K562 (cell line): Measurements from ENCODE around the gene MPZL1. TPM values are rescaled to one million over a fixed set of nuclear protein-coding genes. Genes with fewer than 3 reads are reported as not detected.

Experiments used
- ATAC-seq: fragments of 200-7000 bp; cut with Tn5 transposase; 3 replicates; pipeline ENCODE4 v1.9.1; 2020; ENCODE audit warnings: moderate library complexity
- BruUV-seq: library from RNA; stranded (reverse); fragments of 400-500 nt; replicated peaks from 2 replicates; lab custom pipeline; 2021; lab: Mats Ljungman, UMichigan
- CTCF ChIA-PET: fragments of 300-600 bp; formaldehyde crosslinking; extraction: SDS; loops from one replicate; lab custom pipeline; 2021; ENCODE audit warnings: low intra/inter-chr PET ratio; lab: Yijun Ruan, JAX
- POLR2A ChIA-PET: fragments of 300-600, 350-650 bp; sonication (Branson Sonifier 250); formaldehyde crosslinking; extraction: SDS; loops from one replicate; lab custom pipeline; 2021; ENCODE audit warnings: antibody characterized with exemption, inconsistent platforms; lab: Yijun Ruan, JAX
- DNase-seq, 4 experiments: peaks; one replicate each; pipeline versions ENCODE4 v3.0.0 to v3.0.0-alpha.2; 2011 to 2018; ENCODE audit warnings: low spot score in 3 of 4, mixed read lengths in 3 of 4; ENCODE audit errors: extremely low read depth in 1 of 4
- FAIRE-seq: peaks from 2 replicates; lab custom pipeline; 2011; peaks lifted over from hg19 to GRCh38; lab: Jason Lieb, UNC
- H2AFZ ChIP-seq: 2 replicates; pipeline ENCODE4 v1.6.0; 2011; ENCODE audit warnings: low read depth, low read length, control low read depth, inconsistent platforms
- H3K27ac ChIP-seq: fragments of 200-600 bp; 3 replicates; pipeline ENCODE4 v1.8.0; 2011; ENCODE audit warnings: low read depth, mild to moderate bottlenecking, control low read depth, inconsistent platforms, low read length, moderate library complexity, mixed read lengths; ENCODE audit errors: extremely low read depth
- H3K27me3 ChIP-seq, 2 experiments: fragments of 300-600 bp in 1 of 2; 2 replicates in 1 of 2; 3 replicates in 1 of 2; pipeline versions ENCODE4 v1.6.0 to v1.8.0; 2011; ENCODE audit warnings: inconsistent platforms in 2 of 2, low read length in 2 of 2, mild to moderate bottlenecking in 1 of 2, mixed read lengths in 1 of 2, moderate library complexity in 1 of 2; ENCODE audit not compliant: control insufficient read depth in 2 of 2, insufficient read depth in 2 of 2
- H3K36me3 ChIP-seq: fragments of 300-600 bp; 3 replicates; pipeline ENCODE4 v1.8.0; 2011; ENCODE audit warnings: mild to moderate bottlenecking, low read length, inconsistent platforms; ENCODE audit not compliant: control insufficient read depth, insufficient read depth
- H3K4me1 ChIP-seq, 2 experiments: fragments of 200-600 bp in 1 of 2; replicated peaks in 1 of 2; 2 replicates in 1 of 2; 3 replicates in 1 of 2; pipeline versions ENCODE4 v1.5.1 to v1.8.0; 2011; ENCODE audit warnings: inconsistent platforms in 2 of 2, low read length in 2 of 2, mild to moderate bottlenecking in 1 of 2, mixed read lengths in 1 of 2, moderate library complexity in 1 of 2; ENCODE audit not compliant: control insufficient read depth in 2 of 2, insufficient read depth in 2 of 2
- H3K4me2 ChIP-seq: 2 replicates; pipeline ENCODE4 v1.6.1; 2011; ENCODE audit warnings: low read length, control low read depth, inconsistent platforms, mixed read lengths; ENCODE audit not compliant: insufficient read depth
- H3K4me3 ChIP-seq: fragments of 200-600 bp; sonication (generic), shearing (Covaris generic); 2 replicates; pipeline ENCODE4 v1.5.1; 2016; ENCODE audit warnings: control low read depth, inconsistent platforms
- H3K79me2 ChIP-seq: fragments of 200-600 bp; 3 replicates; pipeline ENCODE4 v1.8.0; 2011; ENCODE audit warnings: low read length, inconsistent platforms; ENCODE audit not compliant: control insufficient read depth, insufficient read depth
- H3K9ac ChIP-seq, 2 experiments: 2 replicates each; pipeline versions ENCODE4 v1.6.0 to v1.6.1; 2011; ENCODE audit warnings: low read depth in 2 of 2, low read length in 2 of 2, control low read depth in 1 of 2, inconsistent platforms in 1 of 2, mild to moderate bottlenecking in 1 of 2, mixed read lengths in 1 of 2; ENCODE audit not compliant: insufficient read depth in 1 of 2
- H3K9me1 ChIP-seq: one replicate; pipeline ENCODE4 v1.6.0; 2011; ENCODE audit warnings: inconsistent platforms, mild to moderate bottlenecking, low read length, moderate library complexity; ENCODE audit not compliant: control insufficient read depth, insufficient read depth
- H3K9me3 ChIP-seq: replicated peaks from 2 replicates; pipeline ENCODE4 v1.5.1; 2011; ENCODE audit warnings: low read depth, low read length, inconsistent platforms; ENCODE audit not compliant: control insufficient read depth, insufficient read depth
- H4K20me1 ChIP-seq: replicated peaks from 2 replicates; pipeline ENCODE4 v1.6.1; 2011; ENCODE audit warnings: low read length, inconsistent platforms, mixed read lengths; ENCODE audit not compliant: control insufficient read depth, insufficient read depth
- DPF2 ChIP-seq: fragments of 450-650 bp; IDR thresholded peaks from 2 replicates; pipeline ENCODE4 v1.6.1; 2016
- ELF2 ChIP-seq: fragments of 250-450 bp; sonication (Bioruptor Pico); IDR thresholded peaks from 2 replicates; pipeline ENCODE4 v1.5.0; 2021; ENCODE audit warnings: mild to moderate bottlenecking
- GATAD2B ChIP-seq: fragments of 450-650 bp; IDR thresholded peaks from 2 replicates; pipeline ENCODE4 v1.6.1; 2017; ENCODE audit warnings: mild to moderate bottlenecking, borderline replicate concordance
- ILK ChIP-seq: fragments of 450-650 bp; IDR thresholded peaks from 2 replicates; pipeline ENCODE4 v1.6.1; 2016; ENCODE audit warnings: missing genetic modification characterization, low read depth, mild to moderate bottlenecking, missing compliant biosample characterization, moderate library complexity, borderline replicate concordance
- REST ChIP-seq, 2 experiments: fragments of 450-650 bp; formaldehyde crosslinking in 1 of 2; IDR thresholded peaks; 2 replicates each; pipeline versions ENCODE4 v1.4.0 to v1.6.1; 2014 to 2020; ENCODE audit warnings: mild to moderate bottlenecking in 2 of 2, borderline replicate concordance in 1 of 2, low read depth in 1 of 2
- RFX7 ChIP-seq: fragments of 250-450 bp; sonication (Bioruptor Pico); IDR thresholded peaks from 2 replicates; pipeline ENCODE4 v1.5.1; 2021; ENCODE audit warnings: mild to moderate bottlenecking
- RUNX1 ChIP-seq: sonication (generic); IDR thresholded peaks from 2 replicates; pipeline ENCODE4 v1.6.1; 2016; ENCODE audit warnings: antibody characterized with exemption, low read depth
- SMAD2 ChIP-seq: fragments of 150-350 bp; IDR thresholded peaks from 2 replicates; pipeline ENCODE4 v1.6.1; 2014; ENCODE audit warnings: low read depth, mild to moderate bottlenecking, low read length
- SMAD4 ChIP-seq: fragments of 250-450 bp; sonication (Bioruptor Pico); conservative IDR thresholded peaks from 2 replicates; pipeline ENCODE4 v1.8.0; 2021; ENCODE audit warnings: inconsistent platforms, mild to moderate bottlenecking, moderate library complexity
- TEAD1 ChIP-seq, 2 experiments: fragments of 450-650 bp in 1 of 2; sonication (generic) in 1 of 2; formaldehyde crosslinking; IDR thresholded peaks; 2 replicates each; pipeline versions ENCODE4 v1.4.0 to v1.8.0; 2020 to 2022; ENCODE audit warnings: mild to moderate bottlenecking in 2 of 2, missing genetic modification reagents in 1 of 2
- ZFP36 ChIP-seq: fragments of 150-350 bp; IDR thresholded peaks from 2 replicates; pipeline ENCODE4 v1.6.1; 2018; ENCODE audit warnings: low read length, low read depth; ENCODE audit not compliant: partially characterized antibody
- ZNF174 ChIP-seq: fragments of 250-450 bp; sonication (Bioruptor Pico); IDR thresholded peaks from 2 replicates; pipeline ENCODE4 v1.4.0; 2020; ENCODE audit warnings: mild to moderate bottlenecking
- ZNF408 ChIP-seq: fragments of 250-450 bp; sonication (Bioruptor Pico); IDR thresholded peaks from 2 replicates; pipeline ENCODE4 v1.4.0; 2020; ENCODE audit warnings: low read depth, mild to moderate bottlenecking, moderate library complexity
- WGBS: fragments of 100-300 bp; shearing (Covaris generic); methylation state at CpG from one replicate; pipeline ENCODE4 v1.1.6; 2016; ENCODE audit warnings: low coverage, mixed read lengths; ENCODE audit not compliant: insufficient coverage; ENCODE audit errors: missing lambda C conversion rate; 5-methylcytosine and 5-hydroxymethylcytosine counted together
- in situ Hi-C: fragments of 300-500 bp; cut with MboI; formaldehyde crosslinking; loops from 4 replicates; pipeline ENCODE4 v1.15.0; 2018; ENCODE audit warnings: inconsistent platforms, mixed read lengths
- intact Hi-C: fragments of 100-400 bp; cut with micrococcal nuclease; formaldehyde crosslinking; loops from 2 replicates; pipeline ENCODE4 v1.14.2; 2022
- polyA plus RNA-seq, 8 experiments: library from polyadenylated mRNA; depleted of rRNA in 4 of 8; stranded (reverse) in 5 of 8; unstranded in 3 of 8; fragments of >200 nt; fragmentation: Nextera tagmentation in 2 of 8; fragmentation: Illumina TruSeq in 1 of 8; extraction: Ambion mirVana in 2 of 8; extraction: Trizol in 1 of 8; gene quantifications; 2 replicates each; pipeline versions ENCODE4 v1.2.1 to v1.2.3, GENCODE V29; 2011 to 2014; ENCODE audit warnings: inconsistent platforms in 1 of 8, missing spikeins in 1 of 8
- total RNA-seq, 7 experiments: library from RNA; depleted of rRNA in 6 of 7; stranded (reverse); fragments of >200 nt in 6 of 7; fragmentation: Illumina TruSeq in 2 of 7; extraction: Trizol in 2 of 7; gene quantifications; 2 replicates each; pipeline versions ENCODE4 v1.2.1 to v1.2.3, GENCODE V29; 2011 to 2021; ENCODE audit warnings: low replicate concordance in 1 of 7
- TF ChIP-seq, protein P1 (sequence below): sonication (generic); formaldehyde crosslinking; IDR thresholded peaks from 2 replicates; pipeline ENCODE4 v1.8.1; 2023; ENCODE audit warnings: mild to moderate bottlenecking, missing genetic modification reagents

MPZL1 gene
- total and polyA plus RNA-seq, 9 of the 15 experiments (the other 6 are each of a cell fraction or from before 2014, with no cell fraction given) = 14.5 to 153 (median 66.5) TPM

GRCh38 chr1:167821356-167821685 lies 99.5 kb downstream of the MPZL1 start:
- BruUV-seq = no TSS peak
- POLR2A ChIA-PET = interaction anchor here (0.6 to 1.6 kb wide), 2 partner anchors 8 to 125 kb away, joined by 3 to 10 read pairs; no protein-coding TSS in a partner anchor
- no peaks in the 10 kb centered on the region for H3K36me3 ChIP-seq
- no peaks in the 10 kb centered on the region for H3K9me1 ChIP-seq
- ATAC-seq (peak; percentile 21), FAIRE-seq (peak; percentile 35), DNase-seq (peak in 1 of 4 experiments; percentile 57)
- intact Hi-C loops = loop anchor here (2.0 to 5.0 kb wide), 3 partner anchors 39 to 116 kb away; partner anchors contain the start of genes DCAF6 and MPC2
- no peaks in the 10 kb centered on the region for H4K20me1 ChIP-seq
- H3K27me3 ChIP-seq = no peaks in the 10 kb centered on the region
- H3K4me1 ChIP-seq = peaks cover 30 to 53% of the 10 kb centered on the region in 2 experiments
- H3K79me2 ChIP-seq = no peaks in the 10 kb centered on the region; the same call in 2 of the 3 replicates
- H3K4me2 ChIP-seq = peak overlapping the region; percentile 82
- no peaks in the 10 kb centered on the region for H3K9me3 ChIP-seq
- H3K27ac ChIP-seq = peak overlapping the region; percentile 71
- WGBS = 49% methylated on average over 6 of the region's 6 CpGs
- H3K4me3 ChIP-seq = 0 out of 2 replicates have a peak overlapping the region, but pooled peaks have one; percentile 1
- CTCF ChIA-PET = no interaction called here
- in situ Hi-C loops = no loop called here
- H2AFZ ChIP-seq = peak overlapping the region; percentile 87
- peak overlapping the region in 1 of 2 experiments; percentile 68; a peak in 3 of 4 replicates for H3K9ac ChIP-seq
- TF ChIP-seq GATAD2B (no peak; the same call in 1 of the 2 replicates), ELF2 (no peak; the same call in 1 of the 2 replicates), DPF2 (peak; percentile 77), REST (IDR thresholded peaks at IDR 0.05; ENCODE audit: borderline replicate concordance) (no peak), REST (CRISPR knock-in tag; IDR thresholded peaks at IDR 0.05; ENCODE audit: low read depth) (no peak), SMAD4 (CRISPR knock-in tag) (peak; percentile 19; the same call in 1 of the 2 replicates), ILK (no peak), ZNF408 (CRISPR knock-in tag) (no peak), ZFP36 (no peak), ZNF174 (CRISPR knock-in tag) (no peak), TEAD1 (CRISPR knock-in tag; IDR thresholded peaks at IDR 0.05) (no peak), RUNX1 (no peak), RFX7 (CRISPR knock-in tag) (no peak), SMAD2 (no peak)
- TF ChIP-seq, protein P1, sequence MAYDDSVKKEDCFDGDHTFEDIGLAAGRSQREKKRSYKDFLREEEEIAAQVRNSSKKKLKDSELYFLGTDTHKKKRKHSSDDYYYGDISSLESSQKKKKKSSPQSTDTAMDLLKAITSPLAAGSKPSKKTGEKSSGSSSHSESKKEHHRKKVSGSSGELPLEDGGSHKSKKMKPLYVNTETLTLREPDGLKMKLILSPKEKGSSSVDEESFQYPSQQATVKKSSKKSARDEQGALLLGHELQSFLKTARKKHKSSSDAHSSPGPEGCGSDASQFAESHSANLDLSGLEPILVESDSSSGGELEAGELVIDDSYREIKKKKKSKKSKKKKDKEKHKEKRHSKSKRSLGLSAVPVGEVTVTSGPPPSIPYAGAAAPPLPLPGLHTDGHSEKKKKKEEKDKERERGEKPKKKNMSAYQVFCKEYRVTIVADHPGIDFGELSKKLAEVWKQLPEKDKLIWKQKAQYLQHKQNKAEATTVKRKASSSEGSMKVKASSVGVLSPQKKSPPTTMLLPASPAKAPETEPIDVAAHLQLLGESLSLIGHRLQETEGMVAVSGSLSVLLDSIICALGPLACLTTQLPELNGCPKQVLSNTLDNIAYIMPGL (CRISPR knock-in tag) = no peak
